K562 (cell line): Measurements from ENCODE around the gene GLIPR2. TPM values are rescaled to one million over a fixed set of nuclear protein-coding genes. Genes with fewer than 3 reads are reported as not detected.

Source experiments
- ATAC-seq: fragments of 200-7000 bp; cut with Tn5 transposase; 3 replicates; pipeline ENCODE4 v1.9.1; 2020; ENCODE audit warnings: moderate library complexity
- BruUV-seq: library from RNA; stranded (reverse); fragments of 400-500 nt; replicated peaks from 2 replicates; lab custom pipeline; 2021; lab: Mats Ljungman, UMichigan
- CTCF ChIA-PET: fragments of 300-600 bp; formaldehyde crosslinking; extraction: SDS; loops from one replicate; lab custom pipeline; 2021; ENCODE audit warnings: low intra/inter-chr PET ratio; lab: Yijun Ruan, JAX
- POLR2A ChIA-PET: fragments of 300-600, 350-650 bp; sonication (Branson Sonifier 250); formaldehyde crosslinking; extraction: SDS; loops from one replicate; lab custom pipeline; 2021; ENCODE audit warnings: antibody characterized with exemption, inconsistent platforms; lab: Yijun Ruan, JAX
- DNase-seq, 4 experiments: peaks; one replicate each; pipeline versions ENCODE4 v3.0.0 to v3.0.0-alpha.2; 2011 to 2018; ENCODE audit warnings: low spot score in 3 of 4, mixed read lengths in 3 of 4; ENCODE audit errors: extremely low read depth in 1 of 4
- FAIRE-seq: peaks from 2 replicates; lab custom pipeline; 2011; peaks lifted over from hg19 to GRCh38; lab: Jason Lieb, UNC
- H2AFZ ChIP-seq: 2 replicates; pipeline ENCODE4 v1.6.0; 2011; ENCODE audit warnings: low read depth, low read length, control low read depth, inconsistent platforms
- H3K27ac ChIP-seq: fragments of 200-600 bp; 3 replicates; pipeline ENCODE4 v1.8.0; 2011; ENCODE audit warnings: low read depth, mild to moderate bottlenecking, control low read depth, inconsistent platforms, low read length, moderate library complexity, mixed read lengths; ENCODE audit errors: extremely low read depth
- H3K27me3 ChIP-seq, 2 experiments: fragments of 300-600 bp in 1 of 2; 2 replicates in 1 of 2; 3 replicates in 1 of 2; pipeline versions ENCODE4 v1.6.0 to v1.8.0; 2011; ENCODE audit warnings: inconsistent platforms in 2 of 2, low read length in 2 of 2, mild to moderate bottlenecking in 1 of 2, mixed read lengths in 1 of 2, moderate library complexity in 1 of 2; ENCODE audit not compliant: control insufficient read depth in 2 of 2, insufficient read depth in 2 of 2
- H3K36me3 ChIP-seq: fragments of 300-600 bp; 3 replicates; pipeline ENCODE4 v1.8.0; 2011; ENCODE audit warnings: mild to moderate bottlenecking, low read length, inconsistent platforms; ENCODE audit not compliant: control insufficient read depth, insufficient read depth
- H3K4me1 ChIP-seq, 2 experiments: fragments of 200-600 bp in 1 of 2; replicated peaks in 1 of 2; 2 replicates in 1 of 2; 3 replicates in 1 of 2; pipeline versions ENCODE4 v1.5.1 to v1.8.0; 2011; ENCODE audit warnings: inconsistent platforms in 2 of 2, low read length in 2 of 2, mild to moderate bottlenecking in 1 of 2, mixed read lengths in 1 of 2, moderate library complexity in 1 of 2; ENCODE audit not compliant: control insufficient read depth in 2 of 2, insufficient read depth in 2 of 2
- H3K4me2 ChIP-seq: 2 replicates; pipeline ENCODE4 v1.6.1; 2011; ENCODE audit warnings: low read length, control low read depth, inconsistent platforms, mixed read lengths; ENCODE audit not compliant: insufficient read depth
- H3K4me3 ChIP-seq: fragments of 200-600 bp; sonication (generic), shearing (Covaris generic); 2 replicates; pipeline ENCODE4 v1.5.1; 2016; ENCODE audit warnings: control low read depth, inconsistent platforms
- H3K79me2 ChIP-seq: fragments of 200-600 bp; 3 replicates; pipeline ENCODE4 v1.8.0; 2011; ENCODE audit warnings: low read length, inconsistent platforms; ENCODE audit not compliant: control insufficient read depth, insufficient read depth
- H3K9ac ChIP-seq, 2 experiments: 2 replicates each; pipeline versions ENCODE4 v1.6.0 to v1.6.1; 2011; ENCODE audit warnings: low read depth in 2 of 2, low read length in 2 of 2, control low read depth in 1 of 2, inconsistent platforms in 1 of 2, mild to moderate bottlenecking in 1 of 2, mixed read lengths in 1 of 2; ENCODE audit not compliant: insufficient read depth in 1 of 2
- H3K9me1 ChIP-seq: one replicate; pipeline ENCODE4 v1.6.0; 2011; ENCODE audit warnings: inconsistent platforms, mild to moderate bottlenecking, low read length, moderate library complexity; ENCODE audit not compliant: control insufficient read depth, insufficient read depth
- H3K9me3 ChIP-seq: replicated peaks from 2 replicates; pipeline ENCODE4 v1.5.1; 2011; ENCODE audit warnings: low read depth, low read length, inconsistent platforms; ENCODE audit not compliant: control insufficient read depth, insufficient read depth
- H4K20me1 ChIP-seq: replicated peaks from 2 replicates; pipeline ENCODE4 v1.6.1; 2011; ENCODE audit warnings: low read length, inconsistent platforms, mixed read lengths; ENCODE audit not compliant: control insufficient read depth, insufficient read depth
- BRD9 ChIP-seq: fragments of 450-650 bp; IDR thresholded peaks from 2 replicates; pipeline ENCODE4 v1.6.1; 2018; ENCODE audit warnings: low read depth; ENCODE audit not compliant: partially characterized antibody
- CHD2 ChIP-seq: IDR thresholded peaks from 2 replicates; pipeline ENCODE4 v1.6.1; 2011; ENCODE audit warnings: low read depth, low read length
- RBM17 ChIP-seq: fragments of 200-400 bp; formaldehyde crosslinking; IDR thresholded peaks from 2 replicates; pipeline ENCODE4 v1.6.1; 2017; ENCODE audit warnings: low read depth, mild to moderate bottlenecking, low read length, borderline replicate concordance
- SOX6 ChIP-seq: fragments of 450-650 bp; IDR thresholded peaks from 2 replicates; pipeline ENCODE4 v1.6.1; 2014; ENCODE audit warnings: mild to moderate bottlenecking
- ZNF197 ChIP-seq: fragments of 200-800 bp; sonication (Bioruptor generic); IDR thresholded peaks from 2 replicates; pipeline ENCODE4 v1.6.1; 2016; ENCODE audit warnings: low read depth, missing genetic modification characterization, missing compliant biosample characterization
- WGBS: fragments of 100-300 bp; shearing (Covaris generic); methylation state at CpG from one replicate; pipeline ENCODE4 v1.1.6; 2016; ENCODE audit warnings: low coverage, mixed read lengths; ENCODE audit not compliant: insufficient coverage; ENCODE audit errors: missing lambda C conversion rate; 5-methylcytosine and 5-hydroxymethylcytosine counted together
- in situ Hi-C: fragments of 300-500 bp; cut with MboI; formaldehyde crosslinking; loops from 4 replicates; pipeline ENCODE4 v1.15.0; 2018; ENCODE audit warnings: inconsistent platforms, mixed read lengths
- intact Hi-C: fragments of 100-400 bp; cut with micrococcal nuclease; formaldehyde crosslinking; loops from 2 replicates; pipeline ENCODE4 v1.14.2; 2022
- polyA plus RNA-seq, 8 experiments: library from polyadenylated mRNA; depleted of rRNA in 4 of 8; stranded (reverse) in 5 of 8; unstranded in 3 of 8; fragments of >200 nt; fragmentation: Nextera tagmentation in 2 of 8; fragmentation: Illumina TruSeq in 1 of 8; extraction: Ambion mirVana in 2 of 8; extraction: Trizol in 1 of 8; gene quantifications; 2 replicates each; pipeline versions ENCODE4 v1.2.1 to v1.2.3, GENCODE V29; 2011 to 2014; ENCODE audit warnings: inconsistent platforms in 1 of 8, missing spikeins in 1 of 8
- total RNA-seq, 7 experiments: library from RNA; depleted of rRNA in 6 of 7; stranded (reverse); fragments of >200 nt in 6 of 7; fragmentation: Illumina TruSeq in 2 of 7; extraction: Trizol in 2 of 7; gene quantifications; 2 replicates each; pipeline versions ENCODE4 v1.2.1 to v1.2.3, GENCODE V29; 2011 to 2021; ENCODE audit warnings: low replicate concordance in 1 of 7
- TF ChIP-seq, protein P1 (sequence below): fragments of 450-650 bp; IDR thresholded peaks from 2 replicates; pipeline ENCODE4 v1.6.1; 2018; ENCODE audit warnings: mild to moderate bottlenecking, low read depth; ENCODE audit not compliant: partially characterized antibody

The GLIPR2 gene
- total and polyA plus RNA-seq, 9 of the 15 experiments (the other 6 are each of a cell fraction or from before 2014, with no cell fraction given), result 1.4 to 8.8 (median 2.9) TPM

DNA sequence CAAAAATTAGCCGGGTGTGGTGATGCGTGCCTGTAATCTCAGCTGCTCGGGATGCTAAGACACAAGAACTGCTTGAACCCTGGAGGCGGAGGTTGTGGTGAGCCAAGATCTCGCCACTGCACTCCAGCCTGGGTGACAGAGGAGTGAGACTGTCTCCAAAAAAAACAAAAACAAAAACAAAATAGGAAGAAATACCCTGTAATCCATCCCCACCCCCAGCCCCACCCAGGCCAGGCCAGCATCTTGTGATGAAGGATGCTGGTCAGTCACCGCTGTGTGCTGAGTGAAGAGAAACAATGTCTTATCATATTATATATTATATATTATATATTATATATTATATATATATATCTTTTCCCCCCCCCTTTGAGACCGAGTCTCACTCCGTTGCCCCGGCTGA lies 17.2 kb downstream of the GLIPR2 start:
- in situ Hi-C loops (no loop called here), intact Hi-C loops (no loop called here)
- H3K4me3 ChIP-seq, result no peak overlapping the region
- H2AFZ ChIP-seq, result no peak overlapping the region
- DNase-seq (no peak), FAIRE-seq (no peak), ATAC-seq (no peak)
- no peak overlapping the region for H3K27ac ChIP-seq
- H4K20me1 ChIP-seq, result no peaks in the 10 kb centered on the region
- ChIA-PET POLR2A (interaction anchor here (1.1 kb wide), 1 partner anchor 17 kb away, joined by 4 read pairs; no protein-coding TSS in a partner anchor), CTCF (no interaction called here)
- no peaks in the 10 kb centered on the region for H3K9me1 ChIP-seq
- peaks cover 3 to 6% of the 10 kb centered on the region in 2 experiments; a peak in 4 of 5 replicates for H3K4me1 ChIP-seq
- H3K27me3 ChIP-seq, result no peaks in the 10 kb centered on the region
- TF ChIP-seq BRD9 (no peak), CHD2 (no peak), RBM17 (no peak), ZNF197 (CRISPR knock-in tag) (no peak), SOX6 (no peak)
- TF ChIP-seq, protein P1, sequence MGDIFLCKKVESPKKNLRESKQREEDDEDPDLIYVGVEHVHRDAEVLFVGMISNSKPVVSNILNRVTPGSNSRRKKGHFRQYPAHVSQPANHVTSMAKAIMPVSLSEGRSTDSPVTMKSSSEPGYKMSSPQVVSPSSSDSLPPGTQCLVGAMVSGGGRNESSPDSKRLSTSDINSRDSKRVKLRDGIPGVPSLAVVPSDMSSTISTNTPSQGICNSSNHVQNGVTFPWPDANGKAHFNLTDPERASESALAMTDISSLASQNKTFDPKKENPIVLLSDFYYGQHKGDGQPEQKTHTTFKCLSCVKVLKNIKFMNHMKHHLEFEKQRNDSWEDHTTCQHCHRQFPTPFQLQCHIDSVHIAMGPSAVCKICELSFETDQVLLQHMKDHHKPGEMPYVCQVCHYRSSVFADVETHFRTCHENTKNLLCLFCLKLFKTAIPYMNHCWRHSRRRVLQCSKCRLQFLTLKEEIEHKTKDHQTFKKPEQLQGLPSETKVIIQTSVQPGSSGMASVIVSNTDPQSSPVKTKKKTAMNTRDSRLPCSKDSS, result no peak
- H3K9me3 ChIP-seq, result 0 out of 2 replicates have a peak, but pooled peaks cover 1% of the 10 kb centered on the region
- H3K36me3 ChIP-seq, result no peaks in the 10 kb centered on the region
- H3K9ac ChIP-seq, result no peak overlapping the region
- BruUV-seq, result no TSS peak
- no peak overlapping the region for H3K4me2 ChIP-seq
- 69% methylated on average over 9 of the region's 9 CpGs for WGBS
- H3K79me2 ChIP-seq, result no peaks in the 10 kb centered on the region
